HG03378 (cell line): ENCODE results near the gene THBS2.

Experiments
- ATAC-seq: cut with Tn5 transposase; IDR thresholded peaks from one replicate; pipeline ENCODE4 v1.9.1; 2021; ENCODE audit warnings: mild to moderate bottlenecking, moderate library complexity; ENCODE audit not compliant: unreplicated experiment

THBS2 gene

GRCh38 chr6:169169375-169169774 is 84.3 kb downstream of the THBS2 start:
- ATAC-seq: no peak

GRCh38 chr6:169168706-169169105 is 84.9 kb downstream of the THBS2 start:
- ATAC-seq: no peak

- ATAC-seq: no peak
Observed at GRCh38 chr6:169168302-169168630, 85.4 kb downstream of the THBS2 start.

GRCh38 chr6:169167581-169168301 is 85.9 kb downstream of the THBS2 start:
- ATAC-seq: no peak

DNA sequence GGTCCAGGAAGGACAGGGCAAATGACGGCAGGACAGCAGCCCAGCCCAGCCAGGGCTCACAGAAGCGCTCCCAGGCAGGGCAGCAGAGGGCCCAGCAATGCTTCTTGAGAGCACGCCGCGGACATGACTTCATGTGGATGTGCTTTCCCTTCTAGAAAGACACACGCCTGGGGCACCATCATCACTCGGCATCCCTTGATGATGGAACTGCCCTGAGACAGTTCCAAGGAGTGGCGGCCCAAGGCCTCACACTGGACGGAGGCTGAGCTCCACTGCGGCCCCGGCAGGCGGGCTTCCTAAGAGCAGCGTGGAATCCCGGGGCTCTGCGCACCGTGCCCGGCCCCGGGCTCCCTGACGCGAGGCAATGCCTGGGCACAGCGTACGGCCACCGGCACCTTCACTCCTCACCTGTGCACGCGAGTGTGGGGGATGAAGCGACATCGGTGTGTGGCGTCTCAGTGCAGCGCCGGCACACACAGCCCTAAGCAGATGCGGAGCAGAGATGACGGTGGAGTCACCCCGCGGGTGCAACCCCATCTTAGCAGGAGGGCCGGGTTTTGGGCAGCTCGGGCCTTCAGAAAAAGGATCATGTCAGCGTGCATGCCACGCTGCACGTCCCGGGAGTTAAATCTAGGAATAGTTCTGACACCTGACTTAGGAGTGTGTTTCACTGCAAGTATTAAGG is 86.6 kb downstream of the THBS2 start:
- ATAC-seq: no peak
